ENCODE results near the gene KLHDC9.

DNA sequence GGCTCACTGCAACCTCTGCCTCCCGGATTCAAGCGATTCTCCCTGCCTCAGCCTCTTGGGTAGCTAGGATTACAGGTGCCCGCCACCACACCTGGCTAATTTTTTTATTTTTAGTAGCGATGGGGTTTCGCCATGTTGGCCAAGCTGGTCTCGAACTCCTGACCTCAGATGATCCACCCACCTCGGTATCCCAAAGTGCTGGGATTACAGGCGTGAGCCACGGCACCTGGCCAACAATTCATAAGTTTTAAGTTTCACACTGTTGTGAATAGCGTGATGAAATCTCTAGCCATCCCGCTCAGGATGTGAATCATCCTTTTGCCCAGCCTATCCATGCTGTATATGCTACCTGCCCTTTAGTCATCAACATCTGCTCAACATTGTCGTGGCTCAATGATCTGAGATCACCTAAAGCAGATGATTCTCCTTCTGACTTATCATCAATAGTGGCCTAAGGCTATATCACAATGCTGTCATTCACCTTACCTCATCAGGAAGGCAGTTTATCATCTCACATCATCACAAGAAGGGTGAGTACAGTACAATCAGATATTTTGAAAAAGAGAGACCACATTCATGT, 17.1 kb downstream of the KLHDC9 start:
- TF ChIP-seq, protein P1, sequence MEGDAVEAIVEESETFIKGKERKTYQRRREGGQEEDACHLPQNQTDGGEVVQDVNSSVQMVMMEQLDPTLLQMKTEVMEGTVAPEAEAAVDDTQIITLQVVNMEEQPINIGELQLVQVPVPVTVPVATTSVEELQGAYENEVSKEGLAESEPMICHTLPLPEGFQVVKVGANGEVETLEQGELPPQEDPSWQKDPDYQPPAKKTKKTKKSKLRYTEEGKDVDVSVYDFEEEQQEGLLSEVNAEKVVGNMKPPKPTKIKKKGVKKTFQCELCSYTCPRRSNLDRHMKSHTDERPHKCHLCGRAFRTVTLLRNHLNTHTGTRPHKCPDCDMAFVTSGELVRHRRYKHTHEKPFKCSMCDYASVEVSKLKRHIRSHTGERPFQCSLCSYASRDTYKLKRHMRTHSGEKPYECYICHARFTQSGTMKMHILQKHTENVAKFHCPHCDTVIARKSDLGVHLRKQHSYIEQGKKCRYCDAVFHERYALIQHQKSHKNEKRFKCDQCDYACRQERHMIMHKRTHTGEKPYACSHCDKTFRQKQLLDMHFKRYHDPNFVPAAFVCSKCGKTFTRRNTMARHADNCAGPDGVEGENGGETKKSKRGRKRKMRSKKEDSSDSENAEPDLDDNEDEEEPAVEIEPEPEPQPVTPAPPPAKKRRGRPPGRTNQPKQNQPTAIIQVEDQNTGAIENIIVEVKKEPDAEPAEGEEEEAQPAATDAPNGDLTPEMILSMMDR (optimal IDR thresholded peaks at IDR 0.05 in 1 of 3, IDR thresholded peaks at IDR 0.05 in 1 of 3, conservative IDR thresholded peaks at IDR 0.05 in 1 of 3; ENCODE audit: extremely low read depth in 1 of 3, insufficient read depth in 2 of 3, low read length in 3 of 3) = no peak
- no peak for TF ChIP-seq EZH2 (IDR thresholded peaks at IDR 0.05; ENCODE audit: low read length)
